GM21447 (cell line): Measurements from ENCODE around the gene FTO.

Experiments
- ATAC-seq: cut with Tn5 transposase; IDR thresholded peaks from one replicate; pipeline ENCODE4 v1.9.1; 2021; ENCODE audit not compliant: unreplicated experiment

FTO gene

DNA sequence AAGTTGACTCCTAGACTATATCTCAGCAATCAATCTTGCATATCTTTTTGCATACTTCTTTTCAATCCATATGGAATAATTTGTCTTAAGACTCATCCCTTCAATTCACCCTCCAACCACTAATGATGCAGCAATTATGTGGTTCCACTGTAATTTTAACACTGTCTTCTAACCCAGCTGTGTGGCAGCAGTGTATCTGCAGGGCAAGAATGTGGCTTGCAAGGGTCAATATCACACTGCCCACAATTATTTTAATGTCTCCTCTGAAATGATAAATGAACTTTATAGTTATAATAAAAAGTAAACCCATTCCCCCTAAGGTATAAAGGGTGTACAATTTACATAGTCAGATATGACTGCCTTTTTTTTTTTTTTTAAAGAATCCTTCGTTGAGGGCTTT is 48.6 kb downstream of the FTO start:
- no peak for ATAC-seq

DNA sequence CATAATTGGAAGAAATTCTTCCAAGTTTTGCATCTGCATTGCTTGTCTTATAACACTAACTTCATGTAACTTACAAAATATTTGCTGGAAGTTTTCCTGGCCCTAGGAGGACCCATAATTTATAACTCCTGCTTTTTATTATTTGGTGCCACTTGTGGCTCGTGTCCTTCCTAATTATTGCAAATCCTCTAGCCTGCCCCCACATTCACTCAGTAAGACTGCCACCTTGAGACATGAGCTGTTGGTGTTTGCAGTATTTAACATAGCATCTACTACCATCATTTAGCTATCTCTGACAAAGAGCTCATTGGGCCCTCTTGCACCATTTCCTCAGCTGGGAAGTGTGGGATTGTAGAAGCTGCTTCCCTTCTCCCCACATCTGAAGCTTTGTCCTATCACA is 49.5 kb downstream of the FTO start:
- no peak for ATAC-seq

DNA sequence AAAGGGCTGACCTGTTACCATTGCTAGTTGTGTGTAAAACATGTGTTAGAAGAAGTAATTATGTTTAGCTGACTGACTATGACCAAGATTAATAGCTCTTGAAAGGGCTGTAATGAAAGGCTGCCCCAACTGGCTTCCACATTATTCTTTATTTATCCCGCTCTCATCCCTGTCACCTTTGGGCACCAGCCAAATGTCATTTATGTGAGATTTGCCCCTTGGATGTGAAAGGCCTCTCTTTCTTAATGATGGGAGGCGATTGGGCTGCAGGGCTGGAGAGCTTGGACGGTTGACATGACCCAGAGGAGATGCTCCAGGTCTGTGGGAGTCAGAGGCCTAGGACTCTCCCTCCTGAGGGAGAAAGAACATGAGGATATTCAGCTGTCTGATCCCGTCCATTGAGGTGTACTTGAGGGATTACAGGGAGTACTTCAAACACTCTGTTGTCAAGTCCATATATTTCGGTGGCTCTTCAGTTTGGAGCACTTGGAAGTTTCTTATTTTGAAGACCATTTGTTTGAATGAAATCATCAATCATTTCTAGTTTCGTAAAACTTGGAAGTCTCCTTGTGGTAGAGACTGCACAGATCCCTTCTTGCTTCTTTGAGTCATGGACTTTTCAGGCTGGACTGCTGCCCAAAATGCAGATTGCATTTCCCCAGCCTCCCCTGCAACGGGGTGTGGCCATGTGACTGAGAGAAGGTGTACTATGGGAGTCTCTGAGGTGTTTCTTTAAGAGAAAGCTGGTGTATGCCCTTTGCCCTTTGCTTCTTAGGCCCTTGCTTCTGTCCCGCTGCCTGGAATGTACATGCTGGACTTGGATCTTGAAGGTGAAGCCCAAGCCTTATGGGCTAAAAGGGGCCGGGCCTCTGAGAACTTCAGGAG is 51.3 kb downstream of the FTO start:
- no peak for ATAC-seq

DNA sequence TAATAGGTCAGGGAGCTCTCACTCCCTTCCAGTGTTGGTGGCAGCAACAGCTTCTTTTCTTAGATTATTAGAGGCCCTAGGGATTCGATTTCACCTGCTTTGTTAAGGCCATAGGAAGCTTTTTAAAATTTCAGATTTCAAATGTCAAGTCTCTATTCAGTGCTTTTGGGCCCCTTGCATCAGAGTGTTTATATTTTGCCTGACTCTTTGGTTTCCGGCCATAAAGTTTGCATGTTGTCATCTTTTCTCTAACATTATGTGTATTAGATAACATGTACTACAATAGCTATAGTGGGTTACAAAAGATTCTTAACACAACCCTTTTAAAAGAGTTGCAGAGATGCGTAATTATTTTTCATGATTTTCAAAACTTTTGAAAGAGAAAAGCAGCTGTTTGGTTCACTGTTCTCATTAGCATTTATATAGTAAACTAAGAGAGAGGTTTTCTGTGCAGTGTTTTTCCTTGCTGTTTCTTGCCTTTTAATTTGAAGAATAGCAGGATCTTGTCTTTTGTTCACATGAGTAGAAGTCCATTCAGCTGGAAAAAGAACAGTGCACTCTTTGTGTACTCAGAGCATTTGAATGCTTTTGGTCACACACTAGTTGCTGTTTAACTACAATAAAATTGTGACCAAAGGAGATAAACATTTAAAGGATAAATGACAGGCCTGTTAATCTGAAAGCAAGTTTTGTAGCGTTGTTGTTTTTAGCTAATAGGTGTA is 52.5 kb downstream of the FTO start:
- ATAC-seq = no peak

GRCh38 chr16:53757971-53758609 is 54.1 kb downstream of the FTO start:
- no peak for ATAC-seq

DNA sequence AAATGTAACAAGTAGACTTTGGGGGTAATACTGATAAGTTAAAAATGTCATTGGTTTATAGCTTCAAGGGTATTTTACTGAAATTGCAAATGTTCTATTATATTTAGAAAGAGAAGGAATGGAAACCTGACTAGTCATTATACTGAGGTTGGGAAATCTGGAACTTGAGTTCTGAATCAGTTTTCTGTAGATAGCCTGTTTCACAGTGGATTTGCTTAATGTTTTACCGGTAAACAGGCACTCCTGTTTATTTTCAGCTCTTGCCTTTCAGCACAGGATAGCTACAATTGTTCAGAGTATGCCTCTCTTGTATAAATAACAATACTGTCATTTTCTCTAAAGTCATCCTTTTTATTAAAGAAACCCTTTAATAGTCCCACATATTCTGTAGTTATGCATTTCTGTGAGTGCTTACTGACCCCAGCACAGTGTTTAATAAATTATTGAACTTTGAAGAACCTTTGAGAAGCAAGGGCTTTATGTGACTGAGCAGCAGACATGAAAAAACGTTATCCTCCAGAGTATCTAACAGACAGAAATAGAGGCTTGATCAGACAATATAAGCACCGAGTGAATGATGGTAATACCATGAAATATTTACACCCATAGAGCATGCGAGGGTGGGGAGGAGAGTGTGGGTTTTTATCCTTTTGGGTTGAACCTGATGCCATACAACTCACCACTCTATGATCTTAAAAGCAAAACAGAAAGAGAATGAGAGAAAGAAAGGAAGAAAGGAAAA is 58.2 kb downstream of the FTO start:
- no peak for ATAC-seq

DNA sequence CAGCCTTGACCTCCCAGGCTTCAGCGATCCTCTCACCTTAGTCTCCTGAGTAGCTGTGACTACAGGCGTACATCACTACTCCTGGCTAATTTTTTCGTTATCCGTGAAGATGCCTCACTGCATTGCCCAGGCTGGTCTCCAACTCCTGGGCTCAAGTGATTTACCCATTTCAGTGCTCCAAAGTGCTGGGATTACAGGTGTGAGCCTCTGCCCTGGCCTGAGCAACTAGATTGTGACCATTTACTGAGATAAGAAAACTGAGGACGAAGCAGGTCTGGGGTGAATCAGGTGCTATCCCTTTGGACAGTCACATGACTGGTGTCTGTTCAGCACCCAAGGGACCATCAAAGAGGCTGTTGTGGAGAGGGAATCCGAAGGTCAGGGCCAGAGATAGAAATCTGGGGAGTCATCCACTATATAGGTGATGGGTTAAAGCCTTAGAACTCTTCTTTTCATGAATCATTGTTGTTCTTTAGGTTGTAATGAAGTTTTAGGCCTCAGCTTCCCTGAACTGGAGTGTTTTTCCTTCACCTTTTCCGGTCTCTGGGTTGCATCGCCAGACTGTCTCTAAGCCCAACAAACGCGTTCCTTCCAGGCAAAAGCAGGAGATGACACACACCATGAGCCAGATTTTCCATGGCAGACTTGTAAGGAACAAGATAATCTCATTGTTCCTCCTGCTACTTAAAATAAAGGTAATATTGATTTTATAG is 62.5 kb downstream of the FTO start:
- ATAC-seq = no peak

GRCh38 chr16:53768167-53768566 is 64.2 kb downstream of the FTO start:
- no peak for ATAC-seq

- no peak for ATAC-seq
Observed at GRCh38 chr16:53768593-53768992, 64.6 kb downstream of the FTO start.

DNA sequence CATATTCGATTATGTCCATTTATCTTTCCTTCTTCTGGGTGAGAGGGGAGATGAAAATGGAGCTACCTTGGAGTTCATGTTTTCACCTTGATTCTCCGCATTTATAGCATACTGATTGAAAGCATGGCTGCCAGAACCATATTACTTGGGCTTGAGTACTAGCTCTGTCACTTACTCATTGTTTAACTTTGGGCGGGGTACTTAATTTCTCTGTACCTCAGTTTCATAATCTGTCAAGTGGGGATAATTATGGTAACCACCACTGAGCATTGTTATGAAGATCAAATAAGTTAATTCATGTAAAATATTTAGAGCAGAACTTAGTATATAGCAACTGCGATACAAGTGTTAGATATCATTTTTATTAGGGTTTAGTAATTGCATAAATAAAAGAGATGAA is 65.2 kb downstream of the FTO start:
- no peak for ATAC-seq

DNA sequence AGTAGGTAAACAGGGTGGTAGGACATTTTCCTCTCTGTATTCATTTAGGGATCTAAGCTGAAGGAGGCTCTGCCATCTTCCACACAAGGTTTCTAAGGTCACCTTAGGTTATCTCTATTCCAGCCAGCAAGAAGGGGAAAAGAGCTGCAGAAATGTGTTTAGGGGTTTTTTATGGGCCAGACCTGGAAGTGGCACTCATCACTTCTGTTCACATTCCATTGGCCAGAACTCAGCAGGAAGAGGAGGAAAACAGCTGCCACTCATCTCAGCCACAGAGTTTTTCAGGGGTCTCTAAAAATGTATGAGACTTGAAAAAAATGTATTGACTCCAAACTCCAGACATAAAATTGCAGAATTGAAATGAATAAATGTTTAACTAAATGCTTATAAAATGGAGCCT is 65.8 kb downstream of the FTO start:
- ATAC-seq = no peak

GRCh38 chr16:53770641-53771040 is 66.7 kb downstream of the FTO start:
- ATAC-seq = no peak

GRCh38 chr16:53771655-53772497 is 67.9 kb downstream of the FTO start:
- ATAC-seq = no peak

DNA sequence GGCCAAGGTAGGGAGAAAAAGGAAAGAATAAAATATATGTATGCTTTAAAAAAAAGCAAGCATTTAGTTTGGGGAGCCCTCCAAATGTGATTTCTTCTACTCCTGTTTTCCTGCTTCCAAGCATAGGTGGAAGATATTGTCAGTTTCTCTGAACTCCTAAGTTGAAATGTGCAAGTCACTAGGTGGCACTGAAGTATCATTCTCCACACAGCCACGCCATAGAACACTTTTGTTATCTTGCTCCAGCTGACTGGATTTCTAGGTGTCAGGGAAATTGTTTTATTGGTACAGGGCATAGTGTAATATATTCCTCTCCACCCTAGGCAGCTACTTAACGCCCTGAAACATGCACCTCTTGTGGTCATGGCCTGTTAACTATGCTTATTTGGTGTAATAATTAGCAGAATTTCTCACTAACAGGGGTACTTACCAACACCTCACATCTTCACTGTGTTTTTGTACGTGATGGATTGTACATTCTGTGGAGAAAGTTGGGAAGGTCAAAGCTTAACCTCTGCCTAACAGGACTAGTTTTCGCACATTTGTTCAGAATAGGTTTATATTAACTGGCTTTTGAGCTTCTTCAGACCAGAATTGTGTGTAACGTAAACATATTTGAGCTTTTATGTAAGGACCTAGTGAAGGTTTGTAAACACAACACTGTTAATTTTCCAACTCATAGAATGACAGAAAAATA is 69.3 kb downstream of the FTO start:
- peak; percentile 67 for ATAC-seq

DNA sequence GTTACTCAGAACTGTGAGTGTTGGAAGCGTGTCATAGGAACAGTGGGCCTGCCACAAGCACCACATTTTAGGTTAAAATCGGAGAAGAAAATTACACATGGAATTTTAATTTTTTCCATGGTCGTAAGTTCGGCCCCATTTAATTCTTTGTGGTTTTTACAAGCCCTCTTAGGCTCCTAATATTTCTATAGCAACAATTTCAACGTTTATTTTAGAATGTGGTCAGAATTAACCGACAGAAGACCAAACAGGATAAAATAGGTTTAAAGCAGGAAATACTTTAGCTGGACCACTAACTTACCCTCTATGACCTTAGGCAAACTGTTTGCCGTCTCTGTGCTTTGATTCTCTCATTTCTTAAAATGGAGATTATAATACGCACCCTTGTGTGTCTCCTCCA is 69.9 kb downstream of the FTO start:
- ATAC-seq = no peak

DNA sequence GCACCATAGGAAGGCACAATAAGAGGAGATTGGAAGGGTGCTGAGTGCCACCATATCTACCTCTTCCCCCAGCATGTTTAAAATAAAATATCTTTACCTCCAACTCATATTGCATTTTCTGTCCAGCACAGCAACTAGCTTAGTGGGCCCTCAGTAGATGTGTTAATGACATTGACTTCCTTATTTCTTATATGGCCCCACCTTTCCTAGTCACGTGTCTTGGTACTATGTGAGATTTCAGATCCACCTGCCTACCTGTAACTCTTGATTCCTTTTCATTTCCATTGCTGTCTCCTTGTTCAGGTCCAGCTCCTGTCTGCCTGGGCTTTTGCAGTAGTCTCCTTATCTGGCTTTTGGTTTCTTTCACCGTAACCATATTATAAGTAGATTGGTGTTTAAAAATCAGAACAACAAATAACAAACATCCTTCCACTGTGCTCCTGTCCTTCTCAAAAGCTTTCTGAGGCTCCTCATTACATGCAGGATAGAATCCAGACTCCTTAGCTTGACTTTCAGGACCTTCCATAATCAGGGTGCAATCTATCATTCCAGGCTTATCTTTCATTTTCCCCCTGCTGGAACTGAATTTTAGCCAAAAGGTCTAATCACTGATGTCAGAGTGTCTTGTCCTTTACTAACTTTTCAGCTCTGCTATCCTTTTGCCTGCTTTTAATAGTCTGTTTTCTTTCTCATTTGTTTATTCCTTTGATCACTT is 71.3 kb downstream of the FTO start:
- ATAC-seq = no peak

GRCh38 chr16:53775821-53776431 is 72.0 kb downstream of the FTO start:
- ATAC-seq = no peak

GRCh38 chr16:53779186-53779585 is 75.2 kb downstream of the FTO start:
- ATAC-seq = no peak
